ENCODE measurements around the gene CRYZL1. TPM values are rescaled to one million over a fixed set of nuclear protein-coding genes. Genes with fewer than 3 reads are reported as not detected.
"Not testable (repeated sequence)": the region's sequence is repeated elsewhere in the genome, so short reads cannot be mapped to it uniquely, and the experiment has no call there.

The CRYZL1 gene
- total RNA-seq, 4 donors from 2014 or later: 12.8 to 34.2 (median 15.0) TPM

GRCh38 chr21:33642896-33643657 lies 1.5 kb upstream of the CRYZL1 start:
- H3K4me3 ChIP-seq (ENCODE audit: low read depth, poor library complexity, severe bottlenecking): peak overlapping the region; percentile 83
- 0% methylated on average over 30 to 51 of the region's 78 CpGs for WGBS, 2 donors
- intact Hi-C loops (cut with DNase I; ENCODE audit: low total_unique reads): no loop called here
- TF ChIP-seq POLR2A (IDR thresholded peaks at IDR 0.05) (no peak), CTCF (IDR thresholded peaks at IDR 0.05) (no peak)
- peak in 1 of 2 donors; percentile 92 for DNase-seq (ENCODE audit: low spot score in 2 of 2)

- 1% methylated on average over 52 to 54 of the region's 71 CpGs for whole genome bisulfite sequencing, 2 donors
- intact Hi-C loops (cut with DNase I; ENCODE audit: low total_unique reads): no loop called here
- peak within 1 kb of the TSS; percentile 83 for H3K4me3 ChIP-seq (ENCODE audit: low read depth, poor library complexity, severe bottlenecking)
- DNase-seq (ENCODE audit: low spot score in 2 of 2): peak; percentile 100
- TF ChIP-seq POLR2A (IDR thresholded peaks at IDR 0.05) (no peak), CTCF (IDR thresholded peaks at IDR 0.05) (no peak)
Measured at GRCh38 chr21:33642027-33642895, 720 bp upstream of the CRYZL1 start, which contains the start of gene ITSN1. Gene ITSN1, plus strand, starts transcription at chr21:33642501. Its CDS starts 76,328 bp downstream, at chr21:33718829.

GRCh38 chr21:33640697-33641351 lies 717 bp downstream of the CRYZL1 start:
- intact Hi-C loops (cut with DNase I; ENCODE audit: low total_unique reads): no loop called here
- peak overlapping the region; percentile 48 for H3K4me3 ChIP-seq (ENCODE audit: low read depth, poor library complexity, severe bottlenecking)
- no peak for DNase-seq (ENCODE audit: low spot score in 2 of 2)
- TF ChIP-seq CTCF (IDR thresholded peaks at IDR 0.05) (no peak), POLR2A (IDR thresholded peaks at IDR 0.05) (no peak)
- 22 to 25% methylated on average over 18 of the region's 18 CpGs for WGBS, 2 donors

GRCh38 chr21:33634254-33634653 lies 7.3 kb downstream of the CRYZL1 start:
- intact Hi-C loops (cut with DNase I; ENCODE audit: low total_unique reads): no loop called here
- no peak for TF ChIP-seq POLR2A (IDR thresholded peaks at IDR 0.05)
- no peak for TF ChIP-seq CTCF (IDR thresholded peaks at IDR 0.05)
- no peak overlapping the region for H3K4me3 ChIP-seq (ENCODE audit: low read depth, poor library complexity, severe bottlenecking)
- WGBS, 2 donors: 94 to 99% methylated on average over 2 of the region's 2 CpGs
- DNase-seq (ENCODE audit: low spot score in 2 of 2): no peak

- 89 to 96% methylated on average over 7 of the region's 7 CpGs for WGBS, 2 donors
- DNase-seq (ENCODE audit: low spot score in 2 of 2); H3K4me3 ChIP-seq (ENCODE audit: low read depth, poor library complexity, severe bottlenecking); intact Hi-C loops (cut with DNase I; ENCODE audit: low total_unique reads): not testable (repeated sequence)
Measured at GRCh38 chr21:33626151-33626550, 15.4 kb downstream of the CRYZL1 start.

- intact Hi-C loops (cut with DNase I; ENCODE audit: low total_unique reads): no loop called here
- H3K4me3 ChIP-seq (ENCODE audit: low read depth, poor library complexity, severe bottlenecking): no peak overlapping the region
- DNase-seq (ENCODE audit: low spot score in 2 of 2): no peak
- TF ChIP-seq POLR2A (IDR thresholded peaks at IDR 0.05): no peak
- no peak for TF ChIP-seq CTCF (IDR thresholded peaks at IDR 0.05)
Measured at GRCh38 chr21:33622253-33622652, 19.3 kb downstream of the CRYZL1 start.

Data from lower leg skin (tissue), 4 donors.